Brain microvascular endothelial cell (primary cell): ENCODE results near the gene VAV1.
"Not testable (repeated sequence)": the region's sequence is repeated elsewhere in the genome, so short reads cannot be mapped to it uniquely, and the experiment has no call there.

Source experiments
- DNase-seq: peaks from one replicate; pipeline ENCODE4 v3.0.0-alpha.2; 2020
- H3K27ac ChIP-seq: fragments of 250-450 bp; sonication (Bioruptor Pico); 2 replicates; pipeline ENCODE4 v1.5.1; 2020; ENCODE audit warnings: mild to moderate bottlenecking, moderate library complexity
- H3K27me3 ChIP-seq: fragments of 250-450 bp; sonication (Bioruptor Pico); replicated peaks from 2 replicates; pipeline ENCODE4 v1.5.1; 2020; ENCODE audit warnings: mild to moderate bottlenecking
- H3K36me3 ChIP-seq: fragments of 250-450 bp; sonication (Bioruptor Pico); replicated peaks from 2 replicates; pipeline ENCODE4 v1.5.1; 2020; ENCODE audit warnings: mild to moderate bottlenecking
- H3K4me3 ChIP-seq: 2 replicates; pipeline ENCODE4 v1.5.1; 2011; ENCODE audit warnings: low read depth, mild to moderate bottlenecking, control low read depth, low read length, moderate library complexity
- CTCF ChIP-seq: IDR thresholded peaks from 2 replicates; pipeline ENCODE4 v1.5.1; 2011; ENCODE audit warnings: low read depth, mild to moderate bottlenecking, moderate library complexity, low read length, control low read depth, inconsistent platforms; ENCODE audit errors: missing control alignments
- in situ Hi-C: cut with HindIII; loops from 2 replicates; pipeline ENCODE4 v1.10.0; 2017; ENCODE audit warnings: low sequenced_read_pairs, low pct_ligation_motif_present

The VAV1 gene

GRCh38 chr19:6866741-6867151 lies 94.2 kb downstream of the VAV1 start:
- Histone ChIP-seq H3K4me3 (no peak overlapping the region), H3K27me3 (no peaks in the 10 kb centered on the region), H3K36me3 (no peaks in the 10 kb centered on the region), H3K27ac (no peak overlapping the region)
- TF ChIP-seq CTCF, result no peak
- DNase-seq, result no peak
- in situ Hi-C loops, result no loop called here

GRCh38 chr19:6868351-6868750 lies 95.8 kb downstream of the VAV1 start:
- Histone ChIP-seq H3K27ac (no peak overlapping the region), H3K4me3 (no peak overlapping the region), H3K27me3 (no peaks in the 10 kb centered on the region), H3K36me3 (no peaks in the 10 kb centered on the region)
- in situ Hi-C loops, result no loop called here
- DNase-seq, result no peak
- no peak for TF ChIP-seq CTCF

- H3K27me3 ChIP-seq, H3K27ac ChIP-seq, H3K36me3 ChIP-seq, in situ Hi-C loops, H3K4me3 ChIP-seq, DNase-seq: not testable (repeated sequence)
These were observed 96.8 kb downstream of the VAV1 start for GRCh38 chr19:6869151-6869882.

GRCh38 chr19:6873708-6874431 lies 101.4 kb downstream of the VAV1 start:
- DNase-seq, result no peak
- in situ Hi-C loops, result no loop called here
- H3K27ac ChIP-seq, result no peak overlapping the region
- no peaks in the 10 kb centered on the region for H3K36me3 ChIP-seq
- TF ChIP-seq CTCF, result no peak
- no peak overlapping the region for H3K4me3 ChIP-seq
- no peaks in the 10 kb centered on the region for H3K27me3 ChIP-seq

- DNase-seq, result no peak
These were observed 102.7 kb downstream of the VAV1 start for GRCh38 chr19:6875218-6875617.

More at GRCh38 chr19:6875218-6875617, 102.7 kb downstream of the VAV1 start:
- no peak overlapping the region for H3K27ac ChIP-seq
- TF ChIP-seq CTCF, result no peak
- H3K36me3 ChIP-seq, result no peaks in the 10 kb centered on the region
- H3K4me3 ChIP-seq, result no peak overlapping the region
- no peaks in the 10 kb centered on the region for H3K27me3 ChIP-seq
- in situ Hi-C loops, result no loop called here
